Activated T-cell treated with anti-CD3 and anti-CD28 coated beads, Interleukin-2, amount 50 U/mL, for 24 hours (primary cell): ENCODE results near the gene TBX5.

Experiments used
- DNase-seq: peaks from one replicate; pipeline ENCODE4 v3.0.0-alpha.2; 2020
- H3K27ac Mint-ChIP-seq: 2 replicates; pipeline ENCODE4 v1.8.0; 2020; ENCODE audit warnings: mild to moderate bottlenecking, mixed read lengths
- H3K27me3 Mint-ChIP-seq: 2 replicates; pipeline ENCODE4 v1.8.0; 2020; ENCODE audit warnings: mixed read lengths
- H3K36me3 Mint-ChIP-seq: 2 replicates; pipeline ENCODE4 v1.8.0; 2020; ENCODE audit warnings: low read depth, mixed read lengths
- H3K4me1 Mint-ChIP-seq: 2 replicates; pipeline ENCODE4 v1.8.0; 2020; ENCODE audit warnings: low read depth, mixed read lengths
- H3K4me3 Mint-ChIP-seq: 2 replicates; pipeline ENCODE4 v1.8.0; 2020; ENCODE audit warnings: mild to moderate bottlenecking, moderate library complexity, mixed read lengths
- H3K9me3 Mint-ChIP-seq: 2 replicates; pipeline ENCODE4 v1.8.0; 2020; ENCODE audit warnings: mixed read lengths

Gene TBX5

DNA sequence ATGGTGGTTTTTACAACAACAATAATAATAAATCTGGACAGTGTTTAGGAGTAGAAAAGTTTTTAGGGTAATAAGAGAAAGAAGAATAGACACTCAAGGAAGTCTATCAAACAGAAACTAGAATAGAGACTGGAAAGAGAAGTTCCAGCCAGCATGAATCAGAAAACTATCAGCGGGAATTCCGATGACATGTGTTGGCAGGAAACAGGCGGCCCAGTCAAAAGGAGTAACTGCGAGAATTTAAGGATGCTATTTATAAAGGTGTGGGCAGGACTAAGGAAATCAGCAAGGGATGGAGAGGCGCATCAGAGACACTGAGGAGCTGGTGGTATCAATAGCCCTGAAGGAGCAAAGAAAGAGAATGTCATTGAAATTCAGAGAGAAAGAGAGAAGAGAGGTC lies 89.9 kb downstream of the TBX5 start:
- Mint-ChIP-seq H3K4me3 (no peak overlapping the region), H3K36me3 (no peaks in the 10 kb centered on the region), H3K9me3 (peaks cover 2% of the 10 kb centered on the region), H3K27me3 (peaks cover 4% of the 10 kb centered on the region), H3K27ac (no peak overlapping the region), H3K4me1 (no peaks in the 10 kb centered on the region)
- no peak for DNase-seq

GRCh38 chr12:114314974-114315720 lies 90.8 kb downstream of the TBX5 start:
- H3K4me1 Mint-ChIP-seq: no peaks in the 10 kb centered on the region
- H3K4me3 Mint-ChIP-seq: no peak overlapping the region
- H3K36me3 Mint-ChIP-seq: no peaks in the 10 kb centered on the region
- peaks cover 4% of the 10 kb centered on the region for H3K27me3 Mint-ChIP-seq
- no peak overlapping the region for H3K27ac Mint-ChIP-seq
- no peak for DNase-seq
- H3K9me3 Mint-ChIP-seq: peaks cover 2% of the 10 kb centered on the region

GRCh38 chr12:114314403-114314802 lies 91.5 kb downstream of the TBX5 start:
- no peaks in the 10 kb centered on the region for H3K27me3 Mint-ChIP-seq
- H3K27ac Mint-ChIP-seq: no peak overlapping the region
- H3K4me1 Mint-ChIP-seq: no peaks in the 10 kb centered on the region
- no peaks in the 10 kb centered on the region for H3K36me3 Mint-ChIP-seq
- no peak overlapping the region for H3K4me3 Mint-ChIP-seq
- no peak for DNase-seq
- H3K9me3 Mint-ChIP-seq: no peaks in the 10 kb centered on the region

GRCh38 chr12:114313910-114314309 lies 92.0 kb downstream of the TBX5 start:
- Mint-ChIP-seq H3K9me3 (no peaks in the 10 kb centered on the region), H3K4me3 (no peak overlapping the region), H3K27ac (no peak overlapping the region), H3K4me1 (no peaks in the 10 kb centered on the region), H3K27me3 (no peaks in the 10 kb centered on the region), H3K36me3 (no peaks in the 10 kb centered on the region)
- DNase-seq: no peak

- Mint-ChIP-seq H3K4me3 (no peak overlapping the region), H3K9me3 (no peaks in the 10 kb centered on the region), H3K27ac (no peak overlapping the region), H3K4me1 (no peaks in the 10 kb centered on the region), H3K27me3 (no peaks in the 10 kb centered on the region), H3K36me3 (no peaks in the 10 kb centered on the region)
- no peak for DNase-seq
These were observed 94.0 kb downstream of the TBX5 start for GRCh38 chr12:114311974-114312373.

DNA sequence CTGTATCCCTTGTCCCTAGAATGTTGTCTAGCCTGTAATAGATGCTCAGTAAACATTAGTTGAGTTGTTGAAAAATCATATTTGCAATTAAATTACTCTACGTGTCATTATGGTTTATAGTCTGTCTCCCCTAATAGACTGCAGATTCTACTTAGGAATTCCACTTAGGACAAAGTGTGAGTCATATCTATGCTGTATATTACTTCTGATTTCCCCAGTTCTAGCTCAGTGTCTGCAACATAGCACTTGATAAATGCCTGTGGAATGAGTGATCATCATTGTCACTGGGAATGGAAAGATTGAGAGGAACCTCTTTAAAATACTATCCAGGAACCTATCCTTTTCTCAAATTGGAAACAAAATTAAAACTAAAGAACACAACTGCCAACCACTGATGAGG lies 99.3 kb downstream of the TBX5 start:
- Mint-ChIP-seq H3K27ac (no peak overlapping the region), H3K4me3 (no peak overlapping the region), H3K4me1 (no peaks in the 10 kb centered on the region), H3K36me3 (no peaks in the 10 kb centered on the region), H3K27me3 (peaks cover 6% of the 10 kb centered on the region), H3K9me3 (peaks cover 3% of the 10 kb centered on the region)
- no peak for DNase-seq

GRCh38 chr12:114305446-114305845 lies 100.5 kb downstream of the TBX5 start:
- DNase-seq: no peak
- Mint-ChIP-seq H3K27me3 (peaks cover 6% of the 10 kb centered on the region), H3K4me3 (no peak overlapping the region), H3K27ac (no peak overlapping the region), H3K4me1 (no peaks in the 10 kb centered on the region), H3K36me3 (no peaks in the 10 kb centered on the region), H3K9me3 (peaks cover 3% of the 10 kb centered on the region)
